Measurements from ENCODE around the gene PCDHA6.

DNA sequence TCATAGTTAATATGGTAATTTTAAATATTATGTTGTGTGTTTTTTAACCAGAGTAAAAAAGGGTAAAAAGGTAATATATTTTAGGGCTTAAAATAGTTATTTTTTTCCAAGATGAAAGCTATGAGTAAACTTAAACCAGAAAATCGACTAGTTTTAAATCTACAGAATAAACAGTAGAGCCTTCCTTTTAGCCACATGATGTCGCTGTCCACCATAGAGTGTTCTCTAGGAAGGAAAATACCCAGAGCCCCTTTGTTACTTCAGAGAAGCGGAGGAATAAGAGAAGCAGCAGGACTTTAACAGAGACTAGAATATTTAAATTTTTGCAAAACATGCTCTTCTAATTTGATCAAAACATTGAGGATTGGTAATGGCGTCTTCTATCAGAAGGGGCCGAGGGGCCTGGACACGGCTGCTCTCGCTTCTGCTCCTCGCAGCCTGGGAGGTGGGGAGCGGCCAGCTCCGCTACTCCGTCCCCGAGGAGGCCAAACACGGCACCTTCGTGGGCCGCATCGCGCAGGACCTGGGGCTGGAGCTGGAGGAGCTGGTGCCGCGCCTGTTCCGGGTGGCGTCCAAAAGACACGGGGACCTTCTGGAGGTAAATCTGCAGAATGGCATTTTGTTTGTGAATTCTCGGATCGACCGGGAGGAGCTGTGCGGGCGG lies 33.0 kb upstream of the PCDHA6 start, which contains the start of gene PCDHA2:
- TF ChIP-seq, protein P1, sequence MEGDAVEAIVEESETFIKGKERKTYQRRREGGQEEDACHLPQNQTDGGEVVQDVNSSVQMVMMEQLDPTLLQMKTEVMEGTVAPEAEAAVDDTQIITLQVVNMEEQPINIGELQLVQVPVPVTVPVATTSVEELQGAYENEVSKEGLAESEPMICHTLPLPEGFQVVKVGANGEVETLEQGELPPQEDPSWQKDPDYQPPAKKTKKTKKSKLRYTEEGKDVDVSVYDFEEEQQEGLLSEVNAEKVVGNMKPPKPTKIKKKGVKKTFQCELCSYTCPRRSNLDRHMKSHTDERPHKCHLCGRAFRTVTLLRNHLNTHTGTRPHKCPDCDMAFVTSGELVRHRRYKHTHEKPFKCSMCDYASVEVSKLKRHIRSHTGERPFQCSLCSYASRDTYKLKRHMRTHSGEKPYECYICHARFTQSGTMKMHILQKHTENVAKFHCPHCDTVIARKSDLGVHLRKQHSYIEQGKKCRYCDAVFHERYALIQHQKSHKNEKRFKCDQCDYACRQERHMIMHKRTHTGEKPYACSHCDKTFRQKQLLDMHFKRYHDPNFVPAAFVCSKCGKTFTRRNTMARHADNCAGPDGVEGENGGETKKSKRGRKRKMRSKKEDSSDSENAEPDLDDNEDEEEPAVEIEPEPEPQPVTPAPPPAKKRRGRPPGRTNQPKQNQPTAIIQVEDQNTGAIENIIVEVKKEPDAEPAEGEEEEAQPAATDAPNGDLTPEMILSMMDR (IDR thresholded peaks at IDR 0.05 in 2 of 3, conservative IDR thresholded peaks at IDR 0.05 in 1 of 3; ENCODE audit: control insufficient read depth in 2 of 3, extremely low read depth in 1 of 3, insufficient read depth in 1 of 3, low read depth in 3 of 3, low read length in 3 of 3) = no peak; a peak in 1 of 6 replicates
- no peak for TF ChIP-seq POLR2A (IDR thresholded peaks at IDR 0.05; ENCODE audit: low read depth, low read length)
- no peak for TF ChIP-seq BRCA1 (IDR thresholded peaks at IDR 0.05; ENCODE audit: low read depth, low read length)
- TF ChIP-seq TCF7 (IDR thresholded peaks at IDR 0.05; ENCODE audit: borderline replicate concordance) = no peak
- TF ChIP-seq EED (IDR thresholded peaks at IDR 0.05; ENCODE audit: low read depth) = no peak
- TF ChIP-seq, protein P2, sequence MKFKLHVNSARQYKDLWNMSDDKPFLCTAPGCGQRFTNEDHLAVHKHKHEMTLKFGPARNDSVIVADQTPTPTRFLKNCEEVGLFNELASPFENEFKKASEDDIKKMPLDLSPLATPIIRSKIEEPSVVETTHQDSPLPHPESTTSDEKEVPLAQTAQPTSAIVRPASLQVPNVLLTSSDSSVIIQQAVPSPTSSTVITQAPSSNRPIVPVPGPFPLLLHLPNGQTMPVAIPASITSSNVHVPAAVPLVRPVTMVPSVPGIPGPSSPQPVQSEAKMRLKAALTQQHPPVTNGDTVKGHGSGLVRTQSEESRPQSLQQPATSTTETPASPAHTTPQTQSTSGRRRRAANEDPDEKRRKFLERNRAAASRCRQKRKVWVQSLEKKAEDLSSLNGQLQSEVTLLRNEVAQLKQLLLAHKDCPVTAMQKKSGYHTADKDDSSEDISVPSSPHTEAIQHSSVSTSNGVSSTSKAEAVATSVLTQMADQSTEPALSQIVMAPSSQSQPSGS (IDR thresholded peaks at IDR 0.05; ENCODE audit: low read length) = no peak
- TF ChIP-seq CHD2 (IDR thresholded peaks at IDR 0.05; ENCODE audit: borderline replicate concordance, low read depth, low read length) = no peak
- TF ChIP-seq, protein P3, sequence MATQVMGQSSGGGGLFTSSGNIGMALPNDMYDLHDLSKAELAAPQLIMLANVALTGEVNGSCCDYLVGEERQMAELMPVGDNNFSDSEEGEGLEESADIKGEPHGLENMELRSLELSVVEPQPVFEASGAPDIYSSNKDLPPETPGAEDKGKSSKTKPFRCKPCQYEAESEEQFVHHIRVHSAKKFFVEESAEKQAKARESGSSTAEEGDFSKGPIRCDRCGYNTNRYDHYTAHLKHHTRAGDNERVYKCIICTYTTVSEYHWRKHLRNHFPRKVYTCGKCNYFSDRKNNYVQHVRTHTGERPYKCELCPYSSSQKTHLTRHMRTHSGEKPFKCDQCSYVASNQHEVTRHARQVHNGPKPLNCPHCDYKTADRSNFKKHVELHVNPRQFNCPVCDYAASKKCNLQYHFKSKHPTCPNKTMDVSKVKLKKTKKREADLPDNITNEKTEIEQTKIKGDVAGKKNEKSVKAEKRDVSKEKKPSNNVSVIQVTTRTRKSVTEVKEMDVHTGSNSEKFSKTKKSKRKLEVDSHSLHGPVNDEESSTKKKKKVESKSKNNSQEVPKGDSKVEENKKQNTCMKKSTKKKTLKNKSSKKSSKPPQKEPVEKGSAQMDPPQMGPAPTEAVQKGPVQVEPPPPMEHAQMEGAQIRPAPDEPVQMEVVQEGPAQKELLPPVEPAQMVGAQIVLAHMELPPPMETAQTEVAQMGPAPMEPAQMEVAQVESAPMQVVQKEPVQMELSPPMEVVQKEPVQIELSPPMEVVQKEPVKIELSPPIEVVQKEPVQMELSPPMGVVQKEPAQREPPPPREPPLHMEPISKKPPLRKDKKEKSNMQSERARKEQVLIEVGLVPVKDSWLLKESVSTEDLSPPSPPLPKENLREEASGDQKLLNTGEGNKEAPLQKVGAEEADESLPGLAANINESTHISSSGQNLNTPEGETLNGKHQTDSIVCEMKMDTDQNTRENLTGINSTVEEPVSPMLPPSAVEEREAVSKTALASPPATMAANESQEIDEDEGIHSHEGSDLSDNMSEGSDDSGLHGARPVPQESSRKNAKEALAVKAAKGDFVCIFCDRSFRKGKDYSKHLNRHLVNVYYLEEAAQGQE (IDR thresholded peaks at IDR 0.05; ENCODE audit: low read depth, low read length) = no peak
- TF ChIP-seq ASH2L (IDR thresholded peaks at IDR 0.05; ENCODE audit: borderline replicate concordance, low read depth) = no peak
- TF ChIP-seq CREB1 (IDR thresholded peaks at IDR 0.05; ENCODE audit: low read depth) = no peak
- no peak for TF ChIP-seq ZNF622 (IDR thresholded peaks at IDR 0.05)
- TF ChIP-seq, protein P4, sequence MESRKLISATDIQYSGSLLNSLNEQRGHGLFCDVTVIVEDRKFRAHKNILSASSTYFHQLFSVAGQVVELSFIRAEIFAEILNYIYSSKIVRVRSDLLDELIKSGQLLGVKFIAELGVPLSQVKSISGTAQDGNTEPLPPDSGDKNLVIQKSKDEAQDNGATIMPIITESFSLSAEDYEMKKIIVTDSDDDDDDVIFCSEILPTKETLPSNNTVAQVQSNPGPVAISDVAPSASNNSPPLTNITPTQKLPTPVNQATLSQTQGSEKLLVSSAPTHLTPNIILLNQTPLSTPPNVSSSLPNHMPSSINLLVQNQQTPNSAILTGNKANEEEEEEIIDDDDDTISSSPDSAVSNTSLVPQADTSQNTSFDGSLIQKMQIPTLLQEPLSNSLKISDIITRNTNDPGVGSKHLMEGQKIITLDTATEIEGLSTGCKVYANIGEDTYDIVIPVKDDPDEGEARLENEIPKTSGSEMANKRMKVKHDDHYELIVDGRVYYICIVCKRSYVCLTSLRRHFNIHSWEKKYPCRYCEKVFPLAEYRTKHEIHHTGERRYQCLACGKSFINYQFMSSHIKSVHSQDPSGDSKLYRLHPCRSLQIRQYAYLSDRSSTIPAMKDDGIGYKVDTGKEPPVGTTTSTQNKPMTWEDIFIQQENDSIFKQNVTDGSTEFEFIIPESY (IDR thresholded peaks at IDR 0.05) = no peak

Measured in GM12878 (cell line).